T47D (cell line): ENCODE data around the gene SCRT2.

Experiments used
- DNase-seq, 2 experiments: peaks; one replicate each; pipeline versions ENCODE4 v3.0.0 to v3.0.0-alpha.2; 2011 to 2012; ENCODE audit warnings: low read depth in 1 of 2, low spot score in 1 of 2
- JUND ChIP-seq: IDR thresholded peaks from 2 replicates; pipeline ENCODE4 v1.6.1; 2012; ENCODE audit warnings: low read depth
- in situ Hi-C: cut with HindIII; loops from 2 replicates; pipeline ENCODE4 v1.10.0; 2016; ENCODE audit warnings: low sequenced_read_pairs, low pct_unique_long_range_greater_than_20kb

The SCRT2 gene

GRCh38 chr20:622161-622560 is 53.4 kb downstream of the SCRT2 start:
- DNase-seq, result no peak
- in situ Hi-C loops, result no loop called here
- TF ChIP-seq JUND, result no peak

GRCh38 chr20:621125-621756 is 54.4 kb downstream of the SCRT2 start:
- in situ Hi-C loops, result no loop called here
- DNase-seq, result no peak
- no peak for TF ChIP-seq JUND

GRCh38 chr20:620246-620645 is 55.4 kb downstream of the SCRT2 start:
- no peak for TF ChIP-seq JUND
- in situ Hi-C loops, result no loop called here
- DNase-seq, result no peak

- DNase-seq, result peak in 1 of 2 experiments; percentile 27
- in situ Hi-C loops, result no loop called here
- no peak for TF ChIP-seq JUND
Observed at GRCh38 chr20:618980-619379, 56.6 kb downstream of the SCRT2 start.

- DNase-seq, result peak in 1 of 2 experiments; percentile 54
- no peak for TF ChIP-seq JUND
- in situ Hi-C loops, result no loop called here
Observed at GRCh38 chr20:617934-618690, 57.5 kb downstream of the SCRT2 start.

GRCh38 chr20:615514-615913 is 60.1 kb downstream of the SCRT2 start:
- in situ Hi-C loops, result no loop called here
- DNase-seq, result no peak
- TF ChIP-seq JUND, result no peak

- in situ Hi-C loops, result no loop called here
- no peak for DNase-seq
- no peak for TF ChIP-seq JUND
Observed at GRCh38 chr20:611843-612185, 63.8 kb downstream of the SCRT2 start.
